OCI-LY3 (cell line): ENCODE measurements around the gene MDH1B.

Experiments
- CTCF ChIP-seq: fragments of 200-600, 300-600 bp; sonication (generic); IDR thresholded peaks from 2 replicates; pipeline ENCODE4 v1.5.1; 2014; ENCODE audit warnings: antibody characterized with exemption, low read length, low read depth
- EZH2phosphoT487 ChIP-seq: fragments of 200-600 bp; shearing (Covaris generic); IDR thresholded peaks from 2 replicates; pipeline ENCODE4 v1.6.1; 2018; ENCODE audit warnings: antibody characterized with exemption, mixed run types, low read depth

- no peak for TF ChIP-seq CTCF
- no peak for TF ChIP-seq EZH2phosphoT487
Observed at GRCh38 chr2:206736935-206737334, 28.2 kb downstream of the MDH1B start.
